K562 (cell line): Measurements from ENCODE around the gene ZBTB46. TPM values are rescaled to one million over a fixed set of nuclear protein-coding genes. Genes with fewer than 3 reads are reported as not detected.

ENCODE experiments used
- BRCA1 ChIP-seq, 2 experiments: fragments of 450-650 bp in 1 of 2; sonication (generic) in 1 of 2; formaldehyde crosslinking in 1 of 2; IDR thresholded peaks; 2 replicates each; pipeline versions ENCODE4 v1.5.0 to v1.6.1; 2017 to 2020; ENCODE audit warnings: mild to moderate bottlenecking in 1 of 2, missing genetic modification reagents in 1 of 2
- COPS2 ChIP-seq: fragments of 450-650 bp; conservative IDR thresholded peaks from 2 replicates; pipeline ENCODE4 v1.6.1; 2016; ENCODE audit warnings: mild to moderate bottlenecking, moderate library complexity
- FOXA3 ChIP-seq, 2 experiments: fragments of 450-650 bp in 1 of 2; sonication (generic) in 1 of 2; formaldehyde crosslinking; IDR thresholded peaks in 1 of 2; conservative IDR thresholded peaks in 1 of 2; 2 replicates each; pipeline versions ENCODE4 v1.4.0 to v1.8.0; 2020 to 2022; ENCODE audit warnings: mild to moderate bottlenecking in 2 of 2, missing genetic modification reagents in 1 of 2
- GABPA ChIP-seq: fragments of 200-800 bp; sonication (Bioruptor generic); conservative IDR thresholded peaks from 2 replicates; pipeline ENCODE4 v1.6.1; 2016; ENCODE audit warnings: low read depth, missing genetic modification characterization, missing compliant biosample characterization
- GABPB2 ChIP-seq: fragments of 250-450 bp; sonication (Bioruptor Pico); conservative IDR thresholded peaks from 2 replicates; pipeline ENCODE4 v1.5.1; 2021; ENCODE audit warnings: mild to moderate bottlenecking
- JUN ChIP-seq, 2 experiments: sonication (generic) in 1 of 2; formaldehyde crosslinking in 1 of 2; IDR thresholded peaks; 2 replicates each; pipeline versions ENCODE4 v1.6.1 to v1.8.0; 2012 to 2022; ENCODE audit warnings: borderline replicate concordance in 2 of 2, mild to moderate bottlenecking in 2 of 2, improper control_type of control experiment in 1 of 2, low read depth in 1 of 2, low read length in 1 of 2, missing genetic modification reagents in 1 of 2
- OTX1 ChIP-seq: fragments of 450-650 bp; formaldehyde crosslinking; IDR thresholded peaks from 2 replicates; pipeline ENCODE4 v1.4.0; 2022; ENCODE audit warnings: mild to moderate bottlenecking
- SMARCB1 ChIP-seq: IDR thresholded peaks from 2 replicates; pipeline ENCODE4 v1.6.1; 2011; ENCODE audit warnings: improper control_type of control experiment, low read depth; ENCODE audit not compliant: insufficient read length
- YBX1 ChIP-seq: fragments of 450-650 bp; IDR thresholded peaks from 2 replicates; pipeline ENCODE4 v1.7.1; 2016; ENCODE audit warnings: mild to moderate bottlenecking
- ZBED1 ChIP-seq: IDR thresholded peaks from 2 replicates; pipeline ENCODE4 v1.6.1; 2014
- ZC3H8 ChIP-seq: fragments of 450-650 bp; IDR thresholded peaks from 2 replicates; pipeline ENCODE4 v1.6.1; 2017
- ZNF133 ChIP-seq: fragments of 250-450 bp; sonication (Bioruptor Pico); IDR thresholded peaks from 2 replicates; pipeline ENCODE4 v1.4.0; 2020; ENCODE audit warnings: mild to moderate bottlenecking
- ZNF583 ChIP-seq: fragments of 250-450 bp; sonication (Bioruptor Pico); IDR thresholded peaks from 2 replicates; pipeline ENCODE4 v1.4.0; 2020
- polyA plus RNA-seq, 8 experiments: library from polyadenylated mRNA; depleted of rRNA in 4 of 8; stranded (reverse) in 5 of 8; unstranded in 3 of 8; fragments of >200 nt; fragmentation: Nextera tagmentation in 2 of 8; fragmentation: Illumina TruSeq in 1 of 8; extraction: Ambion mirVana in 2 of 8; extraction: Trizol in 1 of 8; gene quantifications; 2 replicates each; pipeline versions ENCODE4 v1.2.1 to v1.2.3, GENCODE V29; 2011 to 2014; ENCODE audit warnings: inconsistent platforms in 1 of 8, missing spikeins in 1 of 8
- total RNA-seq, 7 experiments: library from RNA; depleted of rRNA in 6 of 7; stranded (reverse); fragments of >200 nt in 6 of 7; fragmentation: Illumina TruSeq in 2 of 7; extraction: Trizol in 2 of 7; gene quantifications; 2 replicates each; pipeline versions ENCODE4 v1.2.1 to v1.2.3, GENCODE V29; 2011 to 2021; ENCODE audit warnings: low replicate concordance in 1 of 7
- TF ChIP-seq, protein P1 (sequence below): fragments of 450-650 bp; IDR thresholded peaks from 2 replicates; pipeline ENCODE4 v1.6.1; 2016; ENCODE audit warnings: mild to moderate bottlenecking, moderate library complexity
- TF ChIP-seq, protein P2 (sequence below): fragments of 250-450 bp; sonication (Bioruptor Pico); IDR thresholded peaks from 2 replicates; pipeline ENCODE4 v1.5.0; 2020; ENCODE audit warnings: mild to moderate bottlenecking
- TF ChIP-seq, protein P3 (sequence below): sonication (generic); formaldehyde crosslinking; IDR thresholded peaks from 2 replicates; pipeline ENCODE4 v1.8.0; 2022; ENCODE audit warnings: mild to moderate bottlenecking, low read depth, missing genetic modification reagents

ZBTB46 gene
- total and polyA plus RNA-seq, 9 of the 15 experiments (the other 6 are each of a cell fraction or from before 2014, with no cell fraction given), result 0.29 to 4.1 (median 1.1) TPM

DNA sequence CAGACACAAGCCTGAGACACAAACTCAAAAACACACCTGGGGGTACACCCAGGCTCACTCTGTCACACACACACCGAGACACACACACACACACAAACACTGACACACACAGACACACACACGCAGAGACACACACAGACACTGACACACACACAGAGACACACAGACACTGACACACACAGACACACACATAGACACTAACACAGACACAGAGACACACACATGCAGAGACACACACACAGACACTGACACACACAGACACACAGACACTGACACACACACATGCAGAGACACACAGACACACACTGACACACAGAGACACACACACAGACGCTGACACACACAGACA is 15.8 kb upstream of the ZBTB46 start (continued):
- TF ChIP-seq, protein P1, sequence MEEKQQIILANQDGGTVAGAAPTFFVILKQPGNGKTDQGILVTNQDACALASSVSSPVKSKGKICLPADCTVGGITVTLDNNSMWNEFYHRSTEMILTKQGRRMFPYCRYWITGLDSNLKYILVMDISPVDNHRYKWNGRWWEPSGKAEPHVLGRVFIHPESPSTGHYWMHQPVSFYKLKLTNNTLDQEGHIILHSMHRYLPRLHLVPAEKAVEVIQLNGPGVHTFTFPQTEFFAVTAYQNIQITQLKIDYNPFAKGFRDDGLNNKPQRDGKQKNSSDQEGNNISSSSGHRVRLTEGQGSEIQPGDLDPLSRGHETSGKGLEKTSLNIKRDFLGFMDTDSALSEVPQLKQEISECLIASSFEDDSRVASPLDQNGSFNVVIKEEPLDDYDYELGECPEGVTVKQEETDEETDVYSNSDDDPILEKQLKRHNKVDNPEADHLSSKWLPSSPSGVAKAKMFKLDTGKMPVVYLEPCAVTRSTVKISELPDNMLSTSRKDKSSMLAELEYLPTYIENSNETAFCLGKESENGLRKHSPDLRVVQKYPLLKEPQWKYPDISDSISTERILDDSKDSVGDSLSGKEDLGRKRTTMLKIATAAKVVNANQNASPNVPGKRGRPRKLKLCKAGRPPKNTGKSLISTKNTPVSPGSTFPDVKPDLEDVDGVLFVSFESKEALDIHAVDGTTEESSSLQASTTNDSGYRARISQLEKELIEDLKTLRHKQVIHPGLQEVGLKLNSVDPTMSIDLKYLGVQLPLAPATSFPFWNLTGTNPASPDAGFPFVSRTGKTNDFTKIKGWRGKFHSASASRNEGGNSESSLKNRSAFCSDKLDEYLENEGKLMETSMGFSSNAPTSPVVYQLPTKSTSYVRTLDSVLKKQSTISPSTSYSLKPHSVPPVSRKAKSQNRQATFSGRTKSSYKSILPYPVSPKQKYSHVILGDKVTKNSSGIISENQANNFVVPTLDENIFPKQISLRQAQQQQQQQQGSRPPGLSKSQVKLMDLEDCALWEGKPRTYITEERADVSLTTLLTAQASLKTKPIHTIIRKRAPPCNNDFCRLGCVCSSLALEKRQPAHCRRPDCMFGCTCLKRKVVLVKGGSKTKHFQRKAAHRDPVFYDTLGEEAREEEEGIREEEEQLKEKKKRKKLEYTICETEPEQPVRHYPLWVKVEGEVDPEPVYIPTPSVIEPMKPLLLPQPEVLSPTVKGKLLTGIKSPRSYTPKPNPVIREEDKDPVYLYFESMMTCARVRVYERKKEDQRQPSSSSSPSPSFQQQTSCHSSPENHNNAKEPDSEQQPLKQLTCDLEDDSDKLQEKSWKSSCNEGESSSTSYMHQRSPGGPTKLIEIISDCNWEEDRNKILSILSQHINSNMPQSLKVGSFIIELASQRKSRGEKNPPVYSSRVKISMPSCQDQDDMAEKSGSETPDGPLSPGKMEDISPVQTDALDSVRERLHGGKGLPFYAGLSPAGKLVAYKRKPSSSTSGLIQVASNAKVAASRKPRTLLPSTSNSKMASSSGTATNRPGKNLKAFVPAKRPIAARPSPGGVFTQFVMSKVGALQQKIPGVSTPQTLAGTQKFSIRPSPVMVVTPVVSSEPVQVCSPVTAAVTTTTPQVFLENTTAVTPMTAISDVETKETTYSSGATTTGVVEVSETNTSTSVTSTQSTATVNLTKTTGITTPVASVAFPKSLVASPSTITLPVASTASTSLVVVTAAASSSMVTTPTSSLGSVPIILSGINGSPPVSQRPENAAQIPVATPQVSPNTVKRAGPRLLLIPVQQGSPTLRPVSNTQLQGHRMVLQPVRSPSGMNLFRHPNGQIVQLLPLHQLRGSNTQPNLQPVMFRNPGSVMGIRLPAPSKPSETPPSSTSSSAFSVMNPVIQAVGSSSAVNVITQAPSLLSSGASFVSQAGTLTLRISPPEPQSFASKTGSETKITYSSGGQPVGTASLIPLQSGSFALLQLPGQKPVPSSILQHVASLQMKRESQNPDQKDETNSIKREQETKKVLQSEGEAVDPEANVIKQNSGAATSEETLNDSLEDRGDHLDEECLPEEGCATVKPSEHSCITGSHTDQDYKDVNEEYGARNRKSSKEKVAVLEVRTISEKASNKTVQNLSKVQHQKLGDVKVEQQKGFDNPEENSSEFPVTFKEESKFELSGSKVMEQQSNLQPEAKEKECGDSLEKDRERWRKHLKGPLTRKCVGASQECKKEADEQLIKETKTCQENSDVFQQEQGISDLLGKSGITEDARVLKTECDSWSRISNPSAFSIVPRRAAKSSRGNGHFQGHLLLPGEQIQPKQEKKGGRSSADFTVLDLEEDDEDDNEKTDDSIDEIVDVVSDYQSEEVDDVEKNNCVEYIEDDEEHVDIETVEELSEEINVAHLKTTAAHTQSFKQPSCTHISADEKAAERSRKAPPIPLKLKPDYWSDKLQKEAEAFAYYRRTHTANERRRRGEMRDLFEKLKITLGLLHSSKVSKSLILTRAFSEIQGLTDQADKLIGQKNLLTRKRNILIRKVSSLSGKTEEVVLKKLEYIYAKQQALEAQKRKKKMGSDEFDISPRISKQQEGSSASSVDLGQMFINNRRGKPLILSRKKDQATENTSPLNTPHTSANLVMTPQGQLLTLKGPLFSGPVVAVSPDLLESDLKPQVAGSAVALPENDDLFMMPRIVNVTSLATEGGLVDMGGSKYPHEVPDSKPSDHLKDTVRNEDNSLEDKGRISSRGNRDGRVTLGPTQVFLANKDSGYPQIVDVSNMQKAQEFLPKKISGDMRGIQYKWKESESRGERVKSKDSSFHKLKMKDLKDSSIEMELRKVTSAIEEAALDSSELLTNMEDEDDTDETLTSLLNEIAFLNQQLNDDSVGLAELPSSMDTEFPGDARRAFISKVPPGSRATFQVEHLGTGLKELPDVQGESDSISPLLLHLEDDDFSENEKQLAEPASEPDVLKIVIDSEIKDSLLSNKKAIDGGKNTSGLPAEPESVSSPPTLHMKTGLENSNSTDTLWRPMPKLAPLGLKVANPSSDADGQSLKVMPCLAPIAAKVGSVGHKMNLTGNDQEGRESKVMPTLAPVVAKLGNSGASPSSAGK, result no peak
- peak; percentile 82 for TF ChIP-seq OTX1 (CRISPR knock-in tag)
- TF ChIP-seq GABPB2 (CRISPR knock-in tag), result no peak
- TF ChIP-seq ZC3H8, result no peak
- TF ChIP-seq FOXA3 (CRISPR knock-in tag; conservative IDR thresholded peaks at IDR 0.05 in 1 of 2, IDR thresholded peaks at IDR 0.05 in 1 of 2), result no peak
- TF ChIP-seq SMARCB1, result no peak
- TF ChIP-seq COPS2, result no peak
- TF ChIP-seq, protein P2, sequence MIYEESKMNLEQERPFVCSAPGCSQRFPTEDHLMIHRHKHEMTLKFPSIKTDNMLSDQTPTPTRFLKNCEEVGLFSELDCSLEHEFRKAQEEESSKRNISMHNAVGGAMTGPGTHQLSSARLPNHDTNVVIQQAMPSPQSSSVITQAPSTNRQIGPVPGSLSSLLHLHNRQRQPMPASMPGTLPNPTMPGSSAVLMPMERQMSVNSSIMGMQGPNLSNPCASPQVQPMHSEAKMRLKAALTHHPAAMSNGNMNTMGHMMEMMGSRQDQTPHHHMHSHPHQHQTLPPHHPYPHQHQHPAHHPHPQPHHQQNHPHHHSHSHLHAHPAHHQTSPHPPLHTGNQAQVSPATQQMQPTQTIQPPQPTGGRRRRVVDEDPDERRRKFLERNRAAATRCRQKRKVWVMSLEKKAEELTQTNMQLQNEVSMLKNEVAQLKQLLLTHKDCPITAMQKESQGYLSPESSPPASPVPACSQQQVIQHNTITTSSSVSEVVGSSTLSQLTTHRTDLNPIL, result no peak
- TF ChIP-seq GABPA (tag), result no peak
- no peak for TF ChIP-seq YBX1
- no peak for TF ChIP-seq ZNF583 (CRISPR knock-in tag)
- TF ChIP-seq ZBED1, result no peak
- TF ChIP-seq, protein P3, sequence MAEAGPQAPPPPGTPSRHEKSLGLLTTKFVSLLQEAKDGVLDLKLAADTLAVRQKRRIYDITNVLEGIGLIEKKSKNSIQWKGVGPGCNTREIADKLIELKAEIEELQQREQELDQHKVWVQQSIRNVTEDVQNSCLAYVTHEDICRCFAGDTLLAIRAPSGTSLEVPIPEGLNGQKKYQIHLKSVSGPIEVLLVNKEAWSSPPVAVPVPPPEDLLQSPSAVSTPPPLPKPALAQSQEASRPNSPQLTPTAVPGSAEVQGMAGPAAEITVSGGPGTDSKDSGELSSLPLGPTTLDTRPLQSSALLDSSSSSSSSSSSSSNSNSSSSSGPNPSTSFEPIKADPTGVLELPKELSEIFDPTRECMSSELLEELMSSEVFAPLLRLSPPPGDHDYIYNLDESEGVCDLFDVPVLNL (CRISPR knock-in tag), result no peak
- TF ChIP-seq BRCA1 (IDR thresholded peaks at IDR 0.05), result no peak
- TF ChIP-seq BRCA1 (CRISPR knock-in tag; IDR thresholded peaks at IDR 0.05), result no peak
- no peak for TF ChIP-seq JUN (IDR thresholded peaks at IDR 0.05; ENCODE audit: borderline replicate concordance, low read depth, low read length)
- no peak for TF ChIP-seq JUN (CRISPR knock-in tag; IDR thresholded peaks at IDR 0.05; ENCODE audit: borderline replicate concordance)
- no peak for TF ChIP-seq ZNF133 (CRISPR knock-in tag)
